ENCODE results near the gene NPIPB4. TPM values are rescaled to one million over a fixed set of nuclear protein-coding genes. Genes with fewer than 3 reads are reported as not detected.
"Not testable (repeated sequence)": the region's sequence is repeated elsewhere in the genome, so short reads cannot be mapped to it uniquely, and the experiment has no call there.

NPIPB4 gene
- total RNA-seq, 1 experiment from 2014 or later: 224 TPM

- DNase-seq (ENCODE audit: unreplicated experiment): peak; percentile 53
- H3K9me3 Mint-ChIP-seq (ENCODE audit: unreplicated experiment); POLR2A ChIA-PET; H3K27me3 Mint-ChIP-seq (ENCODE audit: insufficient read depth, unreplicated experiment); H3K36me3 Mint-ChIP-seq (ENCODE audit: insufficient read depth, unreplicated experiment); H3K4me3 Mint-ChIP-seq (ENCODE audit: unreplicated experiment); H3K27ac Mint-ChIP-seq (ENCODE audit: low read depth, unreplicated experiment); BruUV-seq (replicated peaks); H3K4me1 Mint-ChIP-seq (ENCODE audit: insufficient read depth, unreplicated experiment): not testable (repeated sequence)
- CTCF ChIA-PET: interaction anchor here (0.6 to 2.8 kb wide), 7 partner anchors 145 to 1520 kb away, joined by 3 to 12 read pairs (median 3); no protein-coding TSS in a partner anchor
- TF ChIP-seq, protein P1, sequence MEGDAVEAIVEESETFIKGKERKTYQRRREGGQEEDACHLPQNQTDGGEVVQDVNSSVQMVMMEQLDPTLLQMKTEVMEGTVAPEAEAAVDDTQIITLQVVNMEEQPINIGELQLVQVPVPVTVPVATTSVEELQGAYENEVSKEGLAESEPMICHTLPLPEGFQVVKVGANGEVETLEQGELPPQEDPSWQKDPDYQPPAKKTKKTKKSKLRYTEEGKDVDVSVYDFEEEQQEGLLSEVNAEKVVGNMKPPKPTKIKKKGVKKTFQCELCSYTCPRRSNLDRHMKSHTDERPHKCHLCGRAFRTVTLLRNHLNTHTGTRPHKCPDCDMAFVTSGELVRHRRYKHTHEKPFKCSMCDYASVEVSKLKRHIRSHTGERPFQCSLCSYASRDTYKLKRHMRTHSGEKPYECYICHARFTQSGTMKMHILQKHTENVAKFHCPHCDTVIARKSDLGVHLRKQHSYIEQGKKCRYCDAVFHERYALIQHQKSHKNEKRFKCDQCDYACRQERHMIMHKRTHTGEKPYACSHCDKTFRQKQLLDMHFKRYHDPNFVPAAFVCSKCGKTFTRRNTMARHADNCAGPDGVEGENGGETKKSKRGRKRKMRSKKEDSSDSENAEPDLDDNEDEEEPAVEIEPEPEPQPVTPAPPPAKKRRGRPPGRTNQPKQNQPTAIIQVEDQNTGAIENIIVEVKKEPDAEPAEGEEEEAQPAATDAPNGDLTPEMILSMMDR (IDR thresholded peaks at IDR 0.05; ENCODE audit: unreplicated experiment): peak; percentile 54
- intact Hi-C loops (cut with micrococcal nuclease): loop anchor here (5.0 kb wide), 1 partner anchor 144 kb away; no protein-coding TSS in a partner anchor
Observed at GRCh38 chr16:21801538-21802374, 55.8 kb downstream of the NPIPB4 start.

GRCh38 chr16:21798601-21799000, 59.0 kb downstream of the NPIPB4 start:
- H3K27ac Mint-ChIP-seq (ENCODE audit: low read depth, unreplicated experiment); POLR2A ChIA-PET; H3K36me3 Mint-ChIP-seq (ENCODE audit: insufficient read depth, unreplicated experiment); CTCF ChIA-PET; H3K4me1 Mint-ChIP-seq (ENCODE audit: insufficient read depth, unreplicated experiment); DNase-seq (ENCODE audit: unreplicated experiment); H3K9me3 Mint-ChIP-seq (ENCODE audit: unreplicated experiment); H3K27me3 Mint-ChIP-seq (ENCODE audit: insufficient read depth, unreplicated experiment); H3K4me3 Mint-ChIP-seq (ENCODE audit: unreplicated experiment); intact Hi-C loops (cut with micrococcal nuclease); BruUV-seq (replicated peaks): not testable (repeated sequence)

GRCh38 chr16:21793310-21793709, 64.2 kb downstream of the NPIPB4 start:
- H3K4me3 Mint-ChIP-seq (ENCODE audit: unreplicated experiment); BruUV-seq (replicated peaks); H3K9me3 Mint-ChIP-seq (ENCODE audit: unreplicated experiment); POLR2A ChIA-PET; intact Hi-C loops (cut with micrococcal nuclease); H3K27me3 Mint-ChIP-seq (ENCODE audit: insufficient read depth, unreplicated experiment); CTCF ChIA-PET; DNase-seq (ENCODE audit: unreplicated experiment); H3K27ac Mint-ChIP-seq (ENCODE audit: low read depth, unreplicated experiment); H3K36me3 Mint-ChIP-seq (ENCODE audit: insufficient read depth, unreplicated experiment); H3K4me1 Mint-ChIP-seq (ENCODE audit: insufficient read depth, unreplicated experiment): not testable (repeated sequence)

DNA sequence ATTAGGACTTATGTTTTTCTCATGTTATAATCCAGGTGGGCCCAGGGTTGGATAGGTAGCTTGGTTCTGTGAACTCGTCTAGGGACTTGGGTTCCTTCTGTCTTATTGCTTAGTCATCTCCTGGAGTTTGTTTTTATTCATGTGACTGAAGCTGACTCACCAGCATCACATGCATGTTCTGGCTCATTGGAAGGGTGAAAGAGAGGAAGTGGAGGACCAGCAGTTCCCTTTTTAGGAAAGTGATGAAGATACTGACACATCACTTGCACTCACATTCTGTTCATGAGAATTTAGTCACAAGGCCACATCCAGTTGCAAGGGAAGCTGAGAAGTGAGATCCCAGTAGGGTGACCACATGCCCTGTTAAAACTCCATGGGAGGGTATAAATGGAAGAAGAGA, 67.0 kb downstream of the NPIPB4 start:
- CTCF ChIA-PET; BruUV-seq (replicated peaks); H3K27ac Mint-ChIP-seq (ENCODE audit: low read depth, unreplicated experiment); H3K9me3 Mint-ChIP-seq (ENCODE audit: unreplicated experiment); H3K27me3 Mint-ChIP-seq (ENCODE audit: insufficient read depth, unreplicated experiment); H3K36me3 Mint-ChIP-seq (ENCODE audit: insufficient read depth, unreplicated experiment); H3K4me3 Mint-ChIP-seq (ENCODE audit: unreplicated experiment); DNase-seq (ENCODE audit: unreplicated experiment); H3K4me1 Mint-ChIP-seq (ENCODE audit: insufficient read depth, unreplicated experiment); intact Hi-C loops (cut with micrococcal nuclease); POLR2A ChIA-PET: not testable (repeated sequence)

Other genes with a start within 250 kb of the NPIPB4 start
- gene IGSF6, start 205.1 kb downstream of the NPIPB4 start, total RNA-seq (2022): not detected in 2 replicates
- gene OTOA, start 193.8 kb downstream of the NPIPB4 start, total RNA-seq (2022): 0.12 and 0.17 TPM in 2 replicates
- gene UQCRC2, start 95.6 kb upstream of the NPIPB4 start, total RNA-seq (2022): 199 and 207 TPM in 2 replicates
- gene PDZD9, start 143.4 kb upstream of the NPIPB4 start, total RNA-seq (2022): not detected in 2 replicates
- gene MOSMO, start 150.4 kb upstream of the NPIPB4 start, total RNA-seq (2022): 16.4 and 17.1 TPM in 2 replicates
- gene VWA3A, start 234.8 kb upstream of the NPIPB4 start, total RNA-seq (2022): 0.12 TPM in 1 of 2 replicates, not detected in the other

All from MCF 10A (cell line).